Stimulated activated CD4-positive, alpha-beta T cell treated with anti-CD3 and anti-CD28 coated beads, Interleukin-15, amount 100 ng/mL, for 48 hours (primary cell): ENCODE results near the gene ALG10B.
A peak's percentile ranks its signal among the peaks of the same experiment; 100 is the strongest.
"Not testable (repeated sequence)": the region's sequence is repeated elsewhere in the genome, so short reads cannot be mapped to it uniquely, and the experiment has no call there.

Experiments
- DNase-seq, 2 donors: peaks; one replicate each; pipeline ENCODE4 v3.0.0-alpha.2; 2020; ENCODE audit warnings: low read depth in 2 of 2

ALG10B gene, protein sequence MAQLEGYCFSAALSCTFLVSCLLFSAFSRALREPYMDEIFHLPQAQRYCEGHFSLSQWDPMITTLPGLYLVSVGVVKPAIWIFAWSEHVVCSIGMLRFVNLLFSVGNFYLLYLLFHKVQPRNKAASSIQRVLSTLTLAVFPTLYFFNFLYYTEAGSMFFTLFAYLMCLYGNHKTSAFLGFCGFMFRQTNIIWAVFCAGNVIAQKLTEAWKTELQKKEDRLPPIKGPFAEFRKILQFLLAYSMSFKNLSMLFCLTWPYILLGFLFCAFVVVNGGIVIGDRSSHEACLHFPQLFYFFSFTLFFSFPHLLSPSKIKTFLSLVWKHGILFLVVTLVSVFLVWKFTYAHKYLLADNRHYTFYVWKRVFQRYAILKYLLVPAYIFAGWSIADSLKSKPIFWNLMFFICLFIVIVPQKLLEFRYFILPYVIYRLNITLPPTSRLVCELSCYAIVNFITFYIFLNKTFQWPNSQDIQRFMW

DNA sequence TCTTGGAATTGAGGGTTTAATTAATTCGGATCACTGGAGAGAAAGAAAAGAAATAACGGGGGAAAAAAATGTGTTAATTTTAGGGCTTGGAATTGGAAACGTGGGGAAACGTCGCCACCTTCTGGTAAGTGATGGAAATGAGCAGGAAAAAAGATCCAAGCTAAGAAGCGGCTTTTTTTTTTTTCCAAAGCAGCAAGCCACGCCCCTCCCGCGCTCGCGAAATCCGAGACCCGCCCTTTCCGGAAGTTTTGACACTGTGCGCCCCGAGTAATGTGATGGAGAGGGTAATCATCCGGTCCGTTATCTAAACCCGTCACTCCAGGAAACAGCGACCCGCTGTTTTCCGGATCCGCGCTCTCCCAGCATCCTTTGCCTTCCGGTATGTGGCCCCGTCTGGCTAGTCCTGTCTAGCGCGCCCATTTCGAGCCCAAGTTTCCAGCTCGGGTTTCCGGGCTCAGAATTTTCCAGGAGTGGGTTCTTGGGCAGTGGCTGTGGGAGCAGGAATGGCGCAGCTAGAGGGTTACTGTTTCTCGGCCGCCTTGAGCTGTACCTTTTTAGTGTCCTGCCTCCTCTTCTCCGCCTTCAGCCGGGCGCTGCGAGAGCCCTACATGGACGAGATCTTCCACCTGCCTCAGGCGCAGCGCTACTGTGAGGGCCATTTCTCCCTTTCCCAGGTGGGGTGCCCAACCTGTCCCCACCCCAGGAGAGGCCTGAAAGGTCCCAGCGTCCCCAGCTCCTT lies at the start of gene ALG10B:
ALG10B (plus strand) TSS at position 384 of the 739 bp plus-strand sequence; CDS start at position 504, 120 bp downstream.
- peak; percentile 83 to 89 for DNase-seq

DNA sequence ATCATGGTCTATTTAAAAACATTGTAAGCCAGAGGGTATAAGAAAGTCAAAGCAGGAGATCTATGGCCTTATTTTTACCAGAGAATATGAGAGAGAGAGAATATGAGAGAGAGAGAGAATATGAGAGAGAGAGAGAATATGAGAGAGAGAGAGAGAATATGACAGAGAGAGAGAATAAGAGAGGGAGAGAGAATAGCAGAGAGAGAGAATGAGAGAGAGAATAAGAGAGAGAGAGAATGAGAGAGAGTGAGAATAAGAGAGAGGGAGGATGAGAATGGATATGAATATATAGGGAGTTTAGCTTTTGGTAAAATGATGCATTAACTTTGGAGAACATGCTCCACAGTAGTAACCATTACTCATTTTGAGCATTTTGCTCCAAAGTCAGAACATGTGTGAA lies 48.0 kb upstream of the ALG10B start:
- no peak for DNase-seq

DNA sequence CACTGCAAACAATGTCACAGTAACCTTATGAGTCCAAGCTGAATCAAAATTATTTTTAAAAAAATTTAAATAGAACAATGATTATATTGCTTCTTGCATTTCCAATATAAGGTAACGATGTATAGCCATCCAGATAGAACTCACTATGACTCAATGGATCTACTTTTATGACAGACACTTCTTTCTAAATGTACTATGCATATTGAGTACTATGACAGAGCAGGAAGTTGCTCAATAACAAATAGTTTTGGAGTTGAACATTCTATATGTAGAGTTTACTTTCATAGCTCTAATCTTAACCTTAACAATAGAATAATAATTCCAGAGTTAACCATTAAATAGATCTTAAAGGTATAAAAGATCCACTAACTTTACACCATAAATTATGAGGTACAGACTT lies 46.7 kb upstream of the ALG10B start:
- no peak for DNase-seq

DNA sequence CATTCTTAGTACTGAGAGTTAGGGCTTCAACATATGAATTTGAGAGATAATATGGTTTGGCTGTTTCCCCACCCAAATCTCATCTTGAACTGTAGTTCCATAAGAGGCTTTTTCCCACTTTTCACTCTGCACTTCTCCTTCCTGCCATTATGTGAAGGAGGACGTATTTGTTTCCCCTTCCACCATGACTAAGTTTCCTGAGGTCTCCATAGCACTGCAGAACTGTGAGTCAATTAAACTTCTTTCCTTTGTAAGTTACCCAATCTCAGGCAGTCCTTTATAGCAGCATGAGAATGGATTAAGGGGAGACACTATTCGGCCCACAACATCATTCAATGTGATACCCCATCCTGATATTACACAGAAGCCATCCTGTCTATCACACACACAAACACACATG lies 36.8 kb upstream of the ALG10B start:
- DNase-seq, result no peak

DNA sequence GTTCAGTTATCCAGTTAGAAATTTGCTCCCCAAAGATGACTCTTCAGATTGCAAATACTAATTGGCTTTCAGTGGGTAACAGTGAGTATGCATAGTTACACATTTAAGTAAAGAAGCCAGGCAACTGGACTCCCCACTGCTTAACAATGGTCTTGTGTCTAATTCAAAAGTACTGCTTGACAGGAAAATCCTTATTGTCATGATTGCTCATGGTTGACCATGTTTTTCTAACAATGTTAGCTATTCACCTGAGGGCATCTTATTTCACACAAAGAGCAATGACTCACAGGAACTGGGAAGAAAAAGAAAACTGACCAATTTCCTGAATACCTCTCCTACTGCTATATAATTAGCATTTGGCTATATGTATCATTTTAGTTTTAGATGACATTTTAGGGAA lies 33.7 kb upstream of the ALG10B start:
- DNase-seq, result no peak

DNA sequence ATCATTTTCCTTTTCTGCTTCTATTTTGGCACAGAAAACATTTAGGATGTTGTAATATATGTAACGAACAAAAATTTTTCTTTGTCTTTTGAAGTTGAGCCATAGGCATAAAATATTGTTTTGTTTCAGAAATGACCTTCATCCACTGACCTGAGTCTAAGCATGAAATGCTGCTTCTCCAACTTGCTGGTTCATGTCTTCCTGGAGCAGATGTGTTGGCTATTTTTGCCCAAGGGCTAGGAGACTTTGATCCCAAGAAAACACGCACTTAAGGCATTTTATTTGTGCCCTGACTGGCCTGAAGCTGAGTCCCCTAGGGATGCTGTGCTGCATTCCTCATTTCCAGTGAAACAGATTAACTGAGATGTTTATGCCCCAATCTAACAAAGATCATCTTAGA lies 27.2 kb upstream of the ALG10B start:
- no peak for DNase-seq

DNA sequence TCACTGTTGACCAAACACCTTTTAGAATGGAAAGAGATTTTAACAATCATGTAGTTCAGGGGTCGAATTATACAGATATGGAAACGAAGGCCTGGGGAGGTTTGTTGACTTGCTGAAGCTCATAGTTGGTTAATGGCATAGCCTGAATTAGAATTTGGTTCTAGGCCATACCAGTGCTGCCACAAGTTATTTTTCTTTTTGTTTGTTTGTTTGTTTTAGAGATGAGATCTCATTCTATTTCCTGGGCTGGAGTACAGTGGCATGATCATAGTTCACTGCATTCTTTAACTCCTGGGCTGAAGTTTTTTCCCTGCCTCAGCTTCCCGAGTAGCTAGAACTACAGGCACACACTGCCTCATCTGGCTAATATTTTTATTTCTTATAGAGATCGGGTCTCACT lies 25.4 kb upstream of the ALG10B start:
- DNase-seq, result no peak

DNA sequence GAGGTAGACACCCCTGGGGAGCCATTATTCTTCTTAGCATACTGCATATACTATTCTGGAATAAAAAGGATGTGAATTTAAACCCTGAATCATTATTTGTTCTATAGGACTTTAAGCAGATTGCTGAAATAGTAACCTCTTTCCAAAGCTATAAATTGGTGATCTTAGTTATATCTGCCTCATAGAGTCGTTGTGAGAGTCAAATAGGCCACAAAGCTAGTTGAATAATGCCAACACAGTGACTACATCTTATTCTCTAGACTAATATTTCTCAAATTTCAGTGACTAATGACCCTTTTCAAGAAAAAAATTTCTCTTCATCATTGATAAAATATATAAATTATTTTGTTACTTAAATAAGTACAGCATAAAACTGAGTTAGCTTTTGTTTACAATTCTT lies 13.6 kb upstream of the ALG10B start:
- DNase-seq, result not testable (repeated sequence)

DNA sequence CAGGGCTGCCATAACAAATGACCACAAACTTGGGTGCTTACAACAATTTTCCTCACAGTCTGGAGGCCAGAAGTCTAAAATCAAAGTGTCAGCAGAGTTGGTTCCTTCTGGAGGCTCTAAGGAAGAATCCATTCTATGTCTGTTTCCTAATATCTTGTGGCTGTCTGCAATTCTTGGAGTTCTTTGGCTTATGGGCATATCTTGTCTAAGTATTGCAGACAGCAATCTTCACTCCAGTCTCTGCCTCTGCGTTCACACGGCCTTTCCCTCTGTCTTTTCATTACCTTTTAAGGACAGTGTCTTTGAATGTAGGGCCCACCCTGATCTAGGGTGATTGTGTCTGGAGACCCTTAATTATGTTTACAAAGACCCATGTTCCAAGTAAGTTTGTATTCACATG lies 5.4 kb downstream of the ALG10B start:
- not testable (repeated sequence) for DNase-seq

DNA sequence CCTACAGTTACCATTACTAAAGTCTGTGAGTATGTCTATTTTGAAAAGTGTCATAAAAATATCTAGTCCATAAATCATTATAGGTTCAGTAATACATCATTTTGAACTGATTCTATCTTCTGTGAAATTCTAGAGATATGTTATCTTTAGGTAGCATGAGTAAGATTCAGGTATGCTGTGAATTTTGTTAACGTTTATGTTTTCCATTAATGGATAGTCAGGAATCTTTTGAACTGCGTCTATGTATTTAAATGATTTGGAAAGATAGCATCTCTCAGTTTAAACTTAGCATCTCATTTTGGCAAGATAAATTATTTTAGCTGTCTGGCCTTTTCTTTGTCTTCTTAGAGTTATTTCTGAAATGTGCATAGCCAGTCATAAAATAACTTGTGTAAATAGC lies 8.3 kb downstream of the ALG10B start:
- DNase-seq, result no peak

DNA sequence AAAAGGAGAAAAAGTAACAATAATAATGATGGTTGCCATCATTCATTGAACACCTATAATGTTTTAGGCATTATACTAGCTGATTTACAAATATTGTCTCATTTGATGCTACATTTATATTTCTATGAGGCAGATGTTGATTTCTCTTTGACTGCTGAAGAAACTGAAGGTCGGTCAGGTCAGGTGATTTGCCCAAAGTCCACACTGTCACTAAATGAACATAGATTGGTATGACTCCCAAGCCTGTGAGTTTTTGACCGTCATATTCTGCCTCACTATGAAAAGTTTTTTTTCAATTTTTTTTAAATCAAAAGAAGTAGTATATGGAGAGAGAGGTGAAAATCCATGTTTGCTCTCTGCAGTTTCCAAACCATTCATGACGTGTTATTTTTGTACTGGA lies 10.8 kb downstream of the ALG10B start:
- no peak for DNase-seq

DNA sequence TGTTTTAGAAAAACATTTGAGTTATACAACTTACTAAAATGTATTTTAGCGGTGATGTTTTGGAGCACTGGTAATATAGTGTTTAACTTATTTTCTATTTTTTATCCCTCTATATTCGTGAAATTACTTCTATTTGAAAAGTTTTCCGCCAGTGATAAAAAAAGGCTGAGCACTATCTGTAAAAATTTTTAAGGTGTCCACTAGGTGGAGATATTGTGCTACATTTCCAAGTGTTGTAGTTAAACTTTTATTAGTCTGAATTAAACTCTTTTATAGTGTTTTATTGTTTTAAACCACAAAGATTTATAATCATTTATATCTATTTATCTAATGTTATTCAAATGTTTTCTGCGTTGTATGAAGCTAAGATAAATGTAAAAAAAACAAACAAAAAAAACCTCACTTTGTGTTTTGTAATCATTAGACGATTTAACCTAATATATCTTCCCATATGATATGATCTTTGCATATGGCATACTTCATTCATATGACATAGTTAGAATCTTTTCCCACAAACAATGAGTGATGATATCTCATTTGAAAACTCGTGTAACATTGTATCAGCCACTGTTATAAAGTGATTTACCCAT lies 11.8 kb downstream of the ALG10B start:
- no peak for DNase-seq

DNA sequence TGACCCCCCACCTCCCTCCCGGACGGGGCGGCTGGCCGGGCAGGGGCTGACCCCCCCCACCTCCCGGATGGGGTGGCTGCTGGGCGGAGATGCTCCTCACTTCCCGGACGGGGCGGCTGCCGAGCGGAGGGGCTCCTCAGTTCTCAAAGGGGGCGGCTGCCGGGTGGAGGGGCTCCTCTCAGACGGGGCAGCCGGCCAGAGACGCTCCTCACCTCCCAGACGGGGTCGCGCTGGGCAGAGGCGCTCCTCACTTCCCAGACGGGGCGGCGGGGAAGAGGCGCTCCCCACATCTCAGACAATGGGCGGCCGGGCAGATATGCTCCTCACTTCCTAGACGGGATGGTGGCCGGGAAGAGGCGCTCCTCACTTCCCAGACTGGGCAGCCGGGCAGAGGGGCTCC lies 13.8 kb downstream of the ALG10B start:
- DNase-seq, result not testable (repeated sequence)

DNA sequence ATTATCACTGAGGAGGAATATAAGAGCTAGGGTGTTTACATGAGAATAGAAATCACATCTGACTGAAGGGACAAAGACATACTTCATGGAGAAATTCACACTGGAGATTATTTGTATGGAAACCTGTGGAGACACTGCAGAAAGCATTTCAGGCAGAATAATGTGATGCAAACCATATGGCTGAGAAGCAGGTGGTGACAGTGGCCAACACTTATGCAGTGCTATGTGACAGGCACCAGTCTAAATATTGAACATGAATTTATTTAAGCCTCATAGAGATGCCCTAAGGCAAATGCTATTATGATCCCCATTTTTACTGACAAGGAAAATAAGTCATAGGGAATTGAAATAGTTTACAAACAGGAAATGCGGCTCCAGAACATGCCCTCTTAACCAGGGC lies 16.2 kb downstream of the ALG10B start:
- DNase-seq, result no peak

DNA sequence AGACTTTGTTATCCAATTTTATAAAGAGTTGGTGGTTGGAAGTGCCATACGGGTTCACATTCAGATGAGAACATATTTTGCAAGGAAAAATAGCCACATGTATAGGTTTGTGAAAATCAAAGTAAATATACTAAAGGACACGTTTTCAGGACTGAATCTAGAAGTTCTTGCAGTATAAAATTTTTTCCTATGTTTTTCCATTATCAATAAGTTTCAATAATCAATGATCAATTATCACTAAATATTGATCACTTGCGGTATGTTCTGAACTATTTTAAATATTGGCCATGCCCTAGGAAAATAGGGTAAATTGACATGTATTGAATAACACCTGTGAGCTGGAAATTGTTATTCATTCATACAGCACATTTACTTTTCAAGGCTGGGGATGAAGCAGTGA lies 25.9 kb downstream of the ALG10B start:
- DNase-seq, result no peak

DNA sequence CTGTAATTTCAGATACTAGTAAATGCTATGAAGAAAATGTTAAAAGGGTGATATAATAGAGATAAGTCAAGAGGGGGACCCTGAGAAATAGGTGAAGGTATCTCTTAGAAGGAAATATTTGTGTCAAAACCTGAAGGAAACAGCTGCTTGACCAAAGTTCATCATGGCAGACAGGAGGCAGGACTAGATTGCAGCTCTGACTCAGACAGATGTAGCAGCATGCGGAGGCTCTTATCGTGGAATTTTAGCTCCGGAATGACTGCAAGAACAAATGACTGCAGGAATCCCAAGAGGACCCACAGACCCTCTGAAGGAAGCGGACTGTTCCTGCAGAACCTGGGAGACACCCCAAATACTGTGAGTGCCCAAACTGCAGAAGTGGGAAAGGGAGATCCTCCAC lies 26.7 kb downstream of the ALG10B start:
- DNase-seq, result not testable (repeated sequence)

DNA sequence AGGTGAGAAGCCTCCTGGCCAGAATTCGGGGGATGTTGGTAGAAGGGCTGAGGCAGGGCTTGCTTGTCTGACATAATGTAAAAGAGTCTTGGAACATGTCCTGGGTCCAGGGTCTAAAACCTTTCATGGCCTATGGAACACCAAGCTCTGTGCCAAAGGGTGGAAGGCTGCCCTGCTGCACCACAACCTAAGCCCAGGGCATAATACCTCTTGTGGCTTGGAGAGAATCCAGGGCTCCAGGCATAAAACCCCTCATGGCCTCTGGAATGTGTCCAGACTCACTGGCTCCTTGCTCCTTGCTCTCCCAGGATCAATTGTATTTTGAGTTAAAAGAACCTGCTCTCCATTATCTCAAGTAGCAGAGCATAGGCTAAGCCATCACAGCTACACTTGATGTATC lies 27.3 kb downstream of the ALG10B start:
- DNase-seq, result not testable (repeated sequence)

DNA sequence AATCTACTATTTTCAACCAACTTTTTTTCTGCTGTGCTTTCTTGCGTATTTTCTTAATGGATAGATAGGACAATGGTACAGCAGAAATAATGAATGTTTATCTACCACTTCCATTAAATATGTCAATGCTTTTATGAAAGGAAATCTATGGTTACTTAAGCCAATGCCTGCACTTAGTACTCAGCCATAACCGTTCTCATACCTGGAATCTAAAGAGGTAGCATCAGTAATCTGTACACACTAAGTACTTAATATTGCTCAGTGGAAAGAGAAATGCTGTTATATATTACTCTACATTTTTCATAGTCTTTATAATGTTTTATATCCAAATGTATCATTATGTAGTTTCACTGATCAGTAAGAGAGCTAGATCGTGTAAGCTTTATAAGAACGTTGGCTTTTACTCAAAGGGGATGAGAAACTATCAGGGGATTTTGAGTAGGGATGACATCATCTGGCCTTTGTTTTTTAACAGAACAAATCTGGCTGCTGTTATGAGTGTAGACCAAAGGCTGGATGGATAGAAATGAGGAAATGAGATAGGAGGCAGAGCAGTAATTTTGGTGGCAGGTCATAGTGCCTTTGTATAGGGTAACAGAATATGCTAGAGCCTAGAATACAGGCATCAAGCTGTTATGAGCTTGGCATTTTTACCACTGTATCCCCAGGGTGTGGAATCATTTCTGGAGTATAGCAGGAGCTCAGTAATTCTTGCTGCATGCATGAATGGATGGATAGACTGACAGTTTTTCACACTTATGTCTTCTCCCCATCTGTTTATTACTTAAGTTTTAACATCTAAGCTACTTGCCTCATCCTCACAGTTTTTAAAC lies 34.0 kb downstream of the ALG10B start:
- no peak for DNase-seq

DNA sequence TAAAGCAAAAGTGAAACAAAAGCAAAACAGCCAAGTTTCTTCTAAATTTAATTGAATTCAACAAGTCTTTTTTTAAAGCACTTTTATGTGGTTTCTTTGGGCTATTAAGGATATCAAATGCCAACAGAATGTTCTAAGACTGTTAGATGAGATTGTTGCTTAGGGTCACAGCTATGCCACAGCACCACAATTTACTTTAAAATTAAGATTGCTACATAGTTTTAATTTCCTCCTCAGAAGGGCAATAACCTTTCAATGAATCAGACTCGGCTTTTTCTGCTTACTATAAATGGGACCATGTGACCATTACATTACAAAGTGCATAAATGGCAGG lies 34.6 kb downstream of the ALG10B start:
- DNase-seq, result not testable (repeated sequence)

DNA sequence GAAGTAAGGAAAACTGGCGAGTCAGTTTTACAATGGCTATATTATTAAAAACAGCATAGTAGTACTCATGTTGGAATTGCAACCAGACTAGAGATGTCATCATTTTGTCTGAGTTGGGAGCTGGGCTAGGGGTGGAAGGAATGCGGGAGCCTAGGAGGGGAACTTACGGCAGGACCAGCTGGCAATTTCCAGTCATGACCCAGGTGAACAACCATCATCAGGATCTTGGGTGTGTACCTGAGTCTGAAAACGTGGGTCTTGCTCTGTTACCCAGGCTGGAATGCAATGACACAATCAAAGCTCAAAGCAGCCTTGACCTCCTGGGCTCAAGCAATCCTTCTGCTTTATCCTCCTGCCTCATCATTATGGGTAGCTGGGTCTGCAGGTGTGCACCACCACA lies 50.9 kb downstream of the ALG10B start:
- DNase-seq, result no peak

DNA sequence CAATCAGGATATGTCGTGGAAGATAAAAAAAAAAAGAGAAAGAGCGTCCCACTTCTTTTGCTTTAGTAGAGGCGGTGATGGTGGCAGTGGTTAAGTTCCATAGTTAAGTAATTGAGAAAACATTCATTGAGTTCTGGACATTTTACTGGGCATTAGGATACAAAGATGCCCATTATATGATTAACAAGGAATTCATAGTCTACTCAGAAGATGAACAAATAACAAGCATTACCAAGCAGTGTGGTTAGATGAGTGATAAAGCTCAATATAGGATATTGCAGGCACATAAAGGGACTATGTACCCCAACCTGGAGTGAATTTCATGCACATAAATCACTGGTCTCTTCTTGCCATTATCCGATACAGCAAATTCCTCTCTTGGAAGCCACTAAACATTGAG lies 53.7 kb downstream of the ALG10B start:
- no peak for DNase-seq

DNA sequence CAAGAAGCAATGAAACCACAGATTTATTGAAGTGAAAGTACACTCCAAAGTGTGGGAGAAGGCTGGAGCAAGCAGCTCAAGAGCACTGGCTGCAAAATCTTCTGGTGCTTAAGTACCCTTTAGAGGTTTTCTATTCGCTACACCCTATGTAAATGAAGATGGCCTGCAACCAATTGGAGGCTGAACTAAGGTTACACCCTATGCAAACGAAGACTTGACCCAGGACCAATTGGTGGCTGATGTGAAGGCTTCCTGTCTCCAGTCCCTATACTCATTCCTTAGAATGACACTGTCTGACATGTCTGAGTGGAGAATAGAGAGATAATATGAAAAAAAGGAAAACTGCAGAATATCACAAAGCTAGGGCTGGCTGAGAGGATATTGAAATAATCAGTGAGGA lies 57.2 kb downstream of the ALG10B start:
- DNase-seq, result no peak
